ENCODE measurements around the gene ZNF862. TPM values are rescaled to one million over a fixed set of nuclear protein-coding genes. Genes with fewer than 3 reads are reported as not detected.

The ZNF862 gene
- total and polyA plus RNA-seq, 2 donors from 2014 or later = 5.7 to 29.1 TPM

- peaks cover 0 to 17% (median 5%) of the 10 kb centered on the region in 3 donors for H3K4me1 ChIP-seq (ENCODE audit: control insufficient read depth in 2 of 3, insufficient read depth in 2 of 3, low read depth in 1 of 3, low read length in 3 of 3)
- intact Hi-C loops (cut with DNase I) = no loop called here
- H3K9ac ChIP-seq (ENCODE audit: low read length in 3 of 3) = peak overlapping the region; percentile 11 to 85 (median 77)
- H3K4me3 ChIP-seq (ENCODE audit: low read length in 3 of 3) = peak overlapping the region; percentile 57 to 77 (median 61)
- no peak for FAIRE-seq
- no peaks in the 10 kb centered on the region for H3K36me3 ChIP-seq (ENCODE audit: control insufficient read depth in 2 of 3, insufficient read depth in 3 of 3, low read length in 3 of 3)
- no peaks in the 10 kb centered on the region for H3K9me3 ChIP-seq (ENCODE audit: control insufficient read depth in 2 of 3, insufficient read depth in 1 of 3, low read length in 3 of 3)
- no peaks in the 10 kb centered on the region for H3K27me3 ChIP-seq (ENCODE audit: control insufficient read depth, insufficient read depth, low read length)
- peak; percentile 87 to 96 (median 91) for DNase-seq
- H3K27ac ChIP-seq (ENCODE audit: low read depth in 2 of 2, low read length in 2 of 2) = peak overlapping the region; percentile 59 to 84
- TF ChIP-seq CTCF (IDR thresholded peaks at IDR 0.05; ENCODE audit: borderline replicate concordance, extremely low read depth, insufficient read depth) = peak; percentile 22
Measured at GRCh38 chr7:149872419-149873073, 34.4 kb downstream of the ZNF862 start.

GRCh38 chr7:149873074-149873969, 35.1 kb downstream of the ZNF862 start, which contains the start of gene ATP6V0E2:
ATP6V0E2 (plus strand) TSS chr7:149873969; CDS start chr7:149874066, 97 bp downstream.
- Histone ChIP-seq H3K27me3 (ENCODE audit: control insufficient read depth, insufficient read depth, low read length) (no peaks in the 10 kb centered on the region), H3K4me1 (ENCODE audit: control insufficient read depth in 2 of 3, insufficient read depth in 2 of 3, low read depth in 1 of 3, low read length in 3 of 3) (peaks cover 0 to 17% (median 5%) of the 10 kb centered on the region in 3 donors), H3K4me3 (ENCODE audit: low read length in 3 of 3) (peak within 1 kb of the TSS; percentile 57 to 77 (median 61)), H3K9me3 (ENCODE audit: control insufficient read depth in 2 of 3, insufficient read depth in 1 of 3, low read length in 3 of 3) (no peaks in the 10 kb centered on the region), H3K9ac (ENCODE audit: low read length in 3 of 3) (peak within 1 kb of the TSS; percentile 11 to 85 (median 77)), H3K36me3 (ENCODE audit: control insufficient read depth in 2 of 3, insufficient read depth in 3 of 3, low read length in 3 of 3) (no peaks in the 10 kb centered on the region), H3K27ac (ENCODE audit: low read depth in 2 of 2, low read length in 2 of 2) (peak within 1 kb of the TSS; percentile 59 to 84)
- no peak for TF ChIP-seq CTCF (IDR thresholded peaks at IDR 0.05; ENCODE audit: borderline replicate concordance, extremely low read depth, insufficient read depth)
- peak; percentile 95 to 98 (median 96) for DNase-seq
- intact Hi-C loops (cut with DNase I) = no loop called here
- FAIRE-seq = no peak

GRCh38 chr7:149873970-149874643, 35.9 kb downstream of the ZNF862 start:
- no peak overlapping the region for H3K27ac ChIP-seq (ENCODE audit: low read depth in 2 of 2, low read length in 2 of 2)
- H3K4me1 ChIP-seq (ENCODE audit: control insufficient read depth in 2 of 3, insufficient read depth in 2 of 3, low read depth in 1 of 3, low read length in 3 of 3) = peaks cover 0 to 17% (median 5%) of the 10 kb centered on the region in 3 donors
- H3K9ac ChIP-seq (ENCODE audit: low read length in 3 of 3) = peak overlapping the region in 1 of 3 donors; percentile 77
- no peaks in the 10 kb centered on the region for H3K27me3 ChIP-seq (ENCODE audit: control insufficient read depth, insufficient read depth, low read length)
- TF ChIP-seq CTCF (IDR thresholded peaks at IDR 0.05; ENCODE audit: borderline replicate concordance, extremely low read depth, insufficient read depth) = no peak
- no peaks in the 10 kb centered on the region for H3K36me3 ChIP-seq (ENCODE audit: control insufficient read depth in 2 of 3, insufficient read depth in 3 of 3, low read length in 3 of 3)
- FAIRE-seq = no peak
- no peak for DNase-seq
- H3K4me3 ChIP-seq (ENCODE audit: low read length in 3 of 3) = peak overlapping the region; percentile 18 to 77 (median 61)
- no peaks in the 10 kb centered on the region for H3K9me3 ChIP-seq (ENCODE audit: control insufficient read depth in 2 of 3, insufficient read depth in 1 of 3, low read length in 3 of 3)
- intact Hi-C loops (cut with DNase I) = no loop called here

Measured in kidney (tissue), 14 donors.